Activated naive CD4-positive, alpha-beta T cell treated with anti-CD3 and anti-CD28 coated beads, Interleukin-2, amount 50 U/mL, for 24 hours (primary cell): ENCODE measurements around the gene ATP23.
A peak's percentile ranks its signal among the peaks of the same experiment; 100 is the strongest.

Experiments used
- H3K27ac Mint-ChIP-seq: one replicate; pipeline ENCODE4 v1.8.0; 2021; ENCODE audit warnings: mild to moderate bottlenecking, mixed read lengths
- H3K27me3 Mint-ChIP-seq: one replicate; pipeline ENCODE4 v1.8.0; 2021; ENCODE audit warnings: mixed read lengths
- H3K36me3 Mint-ChIP-seq: one replicate; pipeline ENCODE4 v1.8.0; 2021; ENCODE audit warnings: mixed read lengths
- H3K4me1 Mint-ChIP-seq: one replicate; pipeline ENCODE4 v1.8.0; 2021; ENCODE audit warnings: mixed read lengths
- H3K4me3 Mint-ChIP-seq: one replicate; pipeline ENCODE4 v1.8.0; 2021; ENCODE audit warnings: mild to moderate bottlenecking, mixed read lengths
- H3K9me3 Mint-ChIP-seq: one replicate; pipeline ENCODE4 v1.8.0; 2021; ENCODE audit warnings: mixed read lengths

ATP23 gene, protein sequence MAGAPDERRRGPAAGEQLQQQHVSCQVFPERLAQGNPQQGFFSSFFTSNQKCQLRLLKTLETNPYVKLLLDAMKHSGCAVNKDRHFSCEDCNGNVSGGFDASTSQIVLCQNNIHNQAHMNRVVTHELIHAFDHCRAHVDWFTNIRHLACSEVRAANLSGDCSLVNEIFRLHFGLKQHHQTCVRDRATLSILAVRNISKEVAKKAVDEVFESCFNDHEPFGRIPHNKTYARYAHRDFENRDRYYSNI

DNA sequence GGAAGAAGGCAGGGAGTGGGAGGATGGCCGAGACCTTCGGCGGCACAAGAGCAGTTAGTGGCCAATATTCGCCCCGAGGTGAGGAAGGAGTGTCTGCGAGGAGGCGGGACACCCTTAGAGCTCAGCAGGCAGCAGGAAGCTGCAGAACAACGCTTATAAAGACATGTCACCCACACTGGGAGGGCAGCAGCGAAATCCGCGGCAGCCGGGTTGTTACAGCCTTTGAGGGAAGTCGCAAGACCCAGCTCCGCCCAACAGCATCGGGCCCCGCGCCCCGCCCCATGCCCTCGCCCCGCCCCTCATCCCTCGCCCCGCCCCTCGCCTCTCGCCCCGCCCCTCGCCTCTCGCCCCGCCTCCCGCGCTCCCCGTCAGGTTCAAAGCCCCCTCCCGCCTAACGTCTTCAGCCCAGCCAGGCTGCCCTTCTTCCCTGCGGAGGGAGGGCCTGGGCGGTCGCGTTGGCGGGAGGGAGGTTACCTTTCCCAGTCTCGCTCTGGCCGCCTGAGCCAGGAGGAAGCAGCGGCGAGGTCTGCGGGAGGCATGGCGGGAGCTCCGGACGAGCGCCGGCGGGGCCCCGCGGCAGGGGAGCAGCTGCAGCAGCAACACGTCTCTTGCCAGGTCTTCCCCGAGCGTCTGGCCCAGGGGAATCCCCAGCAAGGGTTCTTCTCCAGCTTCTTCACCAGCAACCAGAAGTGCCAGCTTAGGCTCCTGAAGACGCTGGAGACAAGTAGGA lies at the start of gene ATP23:
Gene ATP23, plus strand, starts transcription at position 403 of the 730 bp plus-strand sequence. Its CDS starts 135 bp downstream, at position 538.
- Mint-ChIP-seq H3K27ac (peak within 1 kb of the TSS; percentile 96), H3K4me1 (peaks cover 52% of the 10 kb centered on the region), H3K9me3 (no peaks in the 10 kb centered on the region)

DNA sequence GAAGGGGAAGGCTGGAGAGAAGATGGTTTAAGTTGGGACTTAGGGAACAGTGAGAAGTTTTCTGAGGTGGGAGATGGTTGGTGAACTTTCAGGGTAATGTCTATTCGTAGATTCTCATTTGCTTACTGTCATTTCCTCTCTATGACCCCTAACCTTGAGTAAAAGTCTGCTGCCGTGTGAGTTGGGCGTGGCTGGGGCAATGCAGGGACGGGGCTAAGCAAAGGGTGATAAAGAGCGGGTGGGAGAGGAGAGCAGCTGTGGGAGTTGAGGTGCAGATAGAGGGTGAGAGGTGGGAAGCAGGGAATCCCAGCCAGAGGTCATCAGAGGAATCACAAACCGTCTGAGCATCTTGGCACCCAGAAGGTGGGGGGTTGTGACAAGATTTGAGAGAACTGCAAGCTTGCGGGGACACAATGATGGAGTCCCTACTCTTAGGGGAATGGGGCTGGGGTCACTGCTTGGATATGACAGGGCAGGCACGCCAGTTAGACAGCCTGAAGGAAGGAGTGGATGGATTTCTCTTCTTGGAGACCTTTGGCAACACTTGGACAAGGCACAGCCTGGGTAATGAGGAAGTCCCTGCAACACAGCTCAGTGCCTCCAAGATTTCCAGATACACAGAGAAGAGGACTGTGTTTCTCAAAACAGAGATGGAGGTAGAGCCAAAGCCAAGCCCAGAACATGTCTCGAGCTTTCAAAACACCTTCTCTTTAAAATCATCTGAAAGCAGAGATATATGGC lies 49.0 kb upstream of the ATP23 start:
- Mint-ChIP-seq H3K27me3 (no peaks in the 10 kb centered on the region), H3K4me1 (peaks cover 46% of the 10 kb centered on the region), H3K9me3 (no peaks in the 10 kb centered on the region), H3K27ac (no peak overlapping the region), H3K4me3 (no peak overlapping the region), H3K36me3 (no peaks in the 10 kb centered on the region)

More for the DNA sequence above, at the start of gene ATP23:
- Mint-ChIP-seq H3K36me3 (no peaks in the 10 kb centered on the region), H3K27me3 (no peaks in the 10 kb centered on the region), H3K4me3 (peak within 1 kb of the TSS; percentile 94)

DNA sequence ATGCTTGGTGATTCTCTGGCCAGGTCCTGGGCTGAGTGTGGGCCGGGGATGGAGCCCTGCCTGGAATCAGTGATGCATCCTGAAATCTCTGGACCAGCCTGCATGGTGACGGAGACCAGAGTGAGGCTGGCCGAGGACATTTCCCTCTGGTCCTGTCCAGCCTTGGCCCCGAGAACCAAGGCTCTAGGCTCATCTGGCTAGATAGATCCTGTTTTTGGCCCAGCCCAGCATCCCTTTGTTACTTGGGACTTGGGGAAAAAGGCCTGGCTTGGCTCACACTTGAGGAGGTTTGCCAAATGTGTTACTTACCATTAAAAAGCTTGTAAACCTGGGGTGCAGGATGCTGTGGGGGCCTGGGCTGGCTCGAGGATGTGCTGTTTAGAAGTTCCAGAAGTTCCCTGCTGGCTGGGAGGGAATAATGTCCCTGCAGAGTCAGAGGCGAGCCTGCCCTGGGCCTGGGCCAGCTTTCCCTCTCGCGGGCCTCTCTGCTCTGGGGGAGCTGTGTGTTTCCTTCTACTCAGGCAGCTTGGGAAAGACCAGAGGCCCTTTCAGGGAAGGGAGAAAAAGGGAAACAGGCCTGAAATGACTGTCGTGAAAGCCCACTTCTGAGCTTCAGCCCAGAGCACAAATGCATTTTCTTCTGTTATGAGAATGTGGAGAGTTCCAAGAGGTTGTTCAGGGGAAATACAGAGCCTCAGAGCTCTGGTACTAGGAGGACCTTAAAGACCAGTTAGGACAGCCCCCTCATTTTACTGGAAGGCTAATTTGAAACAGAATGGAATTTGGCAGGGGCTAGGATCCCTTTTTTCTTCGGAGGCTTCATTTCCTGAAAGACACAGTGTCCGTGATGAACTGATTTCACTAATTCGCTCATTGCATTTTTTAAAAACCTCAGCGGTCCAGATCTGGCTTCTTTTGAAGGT lies 47.7 kb upstream of the ATP23 start:
- Mint-ChIP-seq H3K4me3 (no peak overlapping the region), H3K36me3 (no peaks in the 10 kb centered on the region), H3K27ac (no peak overlapping the region), H3K27me3 (no peaks in the 10 kb centered on the region), H3K4me1 (peaks cover 49% of the 10 kb centered on the region), H3K9me3 (no peaks in the 10 kb centered on the region)

DNA sequence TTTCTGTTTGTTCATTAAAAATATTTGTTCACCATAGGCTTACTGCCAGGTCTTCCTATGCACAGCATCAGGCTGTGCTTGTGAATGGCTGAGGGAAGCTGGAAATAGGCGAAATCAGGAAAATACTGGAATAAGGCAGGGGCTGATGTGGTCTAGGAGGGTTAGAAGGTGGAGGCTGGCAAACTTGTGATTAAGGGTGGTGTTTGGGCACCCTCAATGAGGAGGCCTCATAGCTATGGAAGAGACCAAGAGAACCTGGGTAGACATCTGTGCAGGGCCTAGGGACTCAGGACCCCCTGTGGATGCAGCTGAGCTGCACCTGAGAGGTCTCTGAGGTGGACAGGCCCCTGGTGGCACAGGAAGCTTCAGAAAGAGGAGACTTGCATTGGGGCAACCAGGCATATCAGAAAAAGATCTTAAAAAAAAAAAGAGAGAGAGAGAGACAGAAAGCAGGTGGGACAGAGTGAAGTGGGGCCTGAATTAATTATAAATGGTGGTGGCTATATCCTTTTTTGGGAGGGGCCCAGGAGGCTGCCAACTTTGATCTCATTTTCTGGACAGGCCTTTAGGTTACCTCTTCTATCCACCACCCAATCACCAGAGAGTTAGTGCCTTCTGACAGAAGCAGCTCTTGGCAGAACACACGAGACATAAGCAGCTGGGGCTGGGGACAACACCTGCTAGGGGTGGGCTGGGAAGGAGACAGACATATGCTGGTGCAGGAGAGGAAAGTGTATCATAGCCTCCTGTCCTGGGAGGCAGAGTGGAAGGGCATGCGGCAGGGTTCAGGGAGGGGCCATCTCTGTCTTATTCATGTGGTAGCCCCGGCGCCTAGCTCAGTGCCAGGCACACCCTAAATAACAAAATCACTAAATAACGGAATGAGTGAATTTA lies 46.7 kb upstream of the ATP23 start:
- Mint-ChIP-seq H3K4me1 (peaks cover 59% of the 10 kb centered on the region), H3K9me3 (no peaks in the 10 kb centered on the region), H3K27ac (peak overlapping the region; percentile 71), H3K27me3 (no peaks in the 10 kb centered on the region), H3K4me3 (peak overlapping the region; percentile 53), H3K36me3 (no peaks in the 10 kb centered on the region)

DNA sequence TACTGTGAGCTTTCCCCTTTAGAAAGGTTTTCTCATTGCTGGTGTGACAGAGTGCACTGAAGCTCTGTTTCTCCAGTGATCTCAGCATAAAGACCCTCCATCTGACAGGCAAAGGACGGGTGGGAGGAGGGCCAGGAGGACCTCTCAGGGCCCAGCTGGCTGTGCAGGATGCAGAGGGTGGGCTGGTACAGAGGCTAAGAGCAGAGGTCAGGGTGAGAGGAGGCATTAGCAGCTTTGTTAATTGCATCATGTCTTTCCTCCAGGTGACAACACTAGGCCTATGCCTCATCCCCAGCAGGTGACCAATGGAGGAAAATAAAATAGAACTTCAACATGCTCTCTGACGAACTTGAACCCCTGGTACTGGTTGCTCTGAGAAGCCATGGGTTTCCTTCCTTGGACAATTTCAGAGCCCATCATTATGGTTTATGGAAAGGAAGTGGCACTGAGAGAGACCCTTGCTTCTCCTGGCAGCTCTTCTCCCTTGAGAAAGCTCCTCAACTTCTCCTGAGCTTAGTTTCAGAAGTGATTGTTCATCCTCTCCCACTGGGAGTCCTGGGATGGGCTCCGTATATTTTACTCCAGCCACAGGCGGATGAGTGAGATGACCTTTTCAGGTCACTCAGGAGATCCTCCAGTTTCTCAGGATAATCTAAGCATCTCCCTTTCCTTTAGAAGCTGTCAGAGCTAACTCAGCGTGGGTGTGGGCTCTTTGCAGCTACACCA lies 45.8 kb upstream of the ATP23 start:
- no peaks in the 10 kb centered on the region for H3K9me3 Mint-ChIP-seq
- H3K36me3 Mint-ChIP-seq: no peaks in the 10 kb centered on the region
- H3K4me3 Mint-ChIP-seq: peak overlapping the region; percentile 80
- H3K27ac Mint-ChIP-seq: peak overlapping the region; percentile 90
- H3K27me3 Mint-ChIP-seq: no peaks in the 10 kb centered on the region
- peaks cover 61% of the 10 kb centered on the region for H3K4me1 Mint-ChIP-seq

DNA sequence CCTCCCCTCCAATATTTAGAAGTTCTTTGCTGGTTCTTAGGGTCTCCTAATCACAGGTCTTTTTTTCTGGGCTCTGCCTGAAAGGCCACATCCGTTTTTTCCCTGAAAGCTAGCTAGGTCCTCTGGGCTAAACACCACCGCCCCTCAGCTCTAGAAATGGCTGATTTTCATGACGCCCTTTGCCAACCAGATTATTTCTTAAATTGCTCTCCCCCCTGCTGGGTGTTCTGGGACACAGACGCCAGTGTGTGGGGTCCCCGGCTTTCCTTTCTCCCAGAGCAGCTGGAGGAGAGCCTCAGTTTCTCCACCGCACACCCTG lies 45.3 kb upstream of the ATP23 start:
- no peaks in the 10 kb centered on the region for H3K36me3 Mint-ChIP-seq
- peak overlapping the region; percentile 90 for H3K27ac Mint-ChIP-seq
- H3K9me3 Mint-ChIP-seq: no peaks in the 10 kb centered on the region
- peaks cover 61% of the 10 kb centered on the region for H3K4me1 Mint-ChIP-seq
- no peaks in the 10 kb centered on the region for H3K27me3 Mint-ChIP-seq
- peak overlapping the region; percentile 80 for H3K4me3 Mint-ChIP-seq

DNA sequence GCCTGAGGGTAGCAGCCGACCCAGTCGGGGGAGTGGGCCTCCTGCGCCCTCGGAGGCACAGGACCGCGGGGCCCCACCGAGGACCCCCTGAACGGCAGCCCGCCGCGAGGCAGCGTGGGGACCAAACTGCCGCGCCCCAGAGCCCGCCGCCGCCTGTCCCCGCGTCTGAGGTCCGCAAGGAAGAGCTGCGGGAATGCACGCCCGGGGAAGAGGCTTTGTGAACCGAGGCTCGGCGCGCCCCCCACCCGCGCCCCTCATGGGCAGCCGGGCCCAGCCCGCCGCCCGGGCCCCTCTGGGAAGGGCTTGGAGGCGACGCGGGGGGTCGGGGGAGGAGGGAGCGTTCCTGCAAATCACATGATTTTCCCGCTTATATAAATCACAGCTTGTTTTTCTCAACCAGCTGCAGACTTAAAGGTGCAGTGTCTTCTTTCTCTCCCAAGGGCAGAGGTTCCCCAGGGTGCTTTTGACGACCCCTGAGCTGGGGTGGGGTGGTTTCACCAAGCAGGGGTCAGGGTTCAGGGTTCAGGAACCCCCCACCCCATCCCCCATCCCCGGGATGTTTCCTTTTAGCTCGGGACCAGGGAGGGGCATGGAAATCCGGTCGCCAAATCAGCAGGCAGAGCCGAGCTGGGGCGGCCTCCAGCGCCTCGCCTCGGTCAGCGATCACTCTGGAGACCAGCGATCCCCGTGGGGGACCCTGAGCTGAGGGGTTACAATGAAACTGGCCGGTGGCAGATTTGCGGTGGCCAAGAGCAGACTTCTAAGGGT lies 44.7 kb upstream of the ATP23 start:
- no peaks in the 10 kb centered on the region for H3K27me3 Mint-ChIP-seq

DNA sequence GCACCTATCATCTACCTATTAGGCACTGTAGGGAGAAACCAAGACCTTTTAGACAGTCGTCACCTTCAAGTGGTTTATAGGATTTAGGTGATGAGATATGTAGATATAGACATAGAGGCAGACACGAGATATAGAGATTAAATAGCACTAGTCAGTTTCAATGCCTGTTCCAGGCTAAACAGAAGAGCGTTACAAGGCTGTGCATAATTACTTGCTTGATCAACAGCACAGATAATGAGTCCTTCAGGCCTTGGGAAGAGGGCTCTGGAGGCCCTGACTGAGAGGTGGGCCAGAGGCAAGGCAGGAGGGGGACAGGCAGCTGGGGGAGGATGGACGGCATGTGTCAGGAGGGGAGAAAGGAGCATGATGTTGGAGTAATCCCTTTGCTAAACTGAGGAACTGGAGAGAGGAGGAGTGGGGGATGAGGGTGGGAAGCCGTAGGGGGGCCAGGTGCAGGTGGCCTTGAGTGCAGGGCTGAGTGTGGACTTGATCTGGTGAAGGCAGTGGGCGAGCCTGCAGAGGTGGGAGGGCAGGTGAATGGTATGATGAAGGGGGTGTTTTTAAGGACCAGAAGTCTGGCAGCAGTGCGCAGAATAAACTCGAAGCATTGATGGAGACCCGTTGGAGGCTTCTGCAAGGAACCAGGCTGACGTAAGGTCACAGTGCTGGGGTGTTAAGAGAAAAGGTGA lies 43.9 kb upstream of the ATP23 start:
- Mint-ChIP-seq H3K27me3 (no peaks in the 10 kb centered on the region), H3K27ac (peak overlapping the region; percentile 98), H3K4me3 (peak overlapping the region; percentile 86), H3K36me3 (no peaks in the 10 kb centered on the region), H3K9me3 (no peaks in the 10 kb centered on the region), H3K4me1 (peaks cover 61% of the 10 kb centered on the region)

More for the DNA sequence above, 44.7 kb upstream of the ATP23 start:
- H3K4me3 Mint-ChIP-seq: peak overlapping the region; percentile 86
- H3K9me3 Mint-ChIP-seq: no peaks in the 10 kb centered on the region
- H3K36me3 Mint-ChIP-seq: no peaks in the 10 kb centered on the region
- peak overlapping the region; percentile 90 for H3K27ac Mint-ChIP-seq
- H3K4me1 Mint-ChIP-seq: peaks cover 61% of the 10 kb centered on the region

DNA sequence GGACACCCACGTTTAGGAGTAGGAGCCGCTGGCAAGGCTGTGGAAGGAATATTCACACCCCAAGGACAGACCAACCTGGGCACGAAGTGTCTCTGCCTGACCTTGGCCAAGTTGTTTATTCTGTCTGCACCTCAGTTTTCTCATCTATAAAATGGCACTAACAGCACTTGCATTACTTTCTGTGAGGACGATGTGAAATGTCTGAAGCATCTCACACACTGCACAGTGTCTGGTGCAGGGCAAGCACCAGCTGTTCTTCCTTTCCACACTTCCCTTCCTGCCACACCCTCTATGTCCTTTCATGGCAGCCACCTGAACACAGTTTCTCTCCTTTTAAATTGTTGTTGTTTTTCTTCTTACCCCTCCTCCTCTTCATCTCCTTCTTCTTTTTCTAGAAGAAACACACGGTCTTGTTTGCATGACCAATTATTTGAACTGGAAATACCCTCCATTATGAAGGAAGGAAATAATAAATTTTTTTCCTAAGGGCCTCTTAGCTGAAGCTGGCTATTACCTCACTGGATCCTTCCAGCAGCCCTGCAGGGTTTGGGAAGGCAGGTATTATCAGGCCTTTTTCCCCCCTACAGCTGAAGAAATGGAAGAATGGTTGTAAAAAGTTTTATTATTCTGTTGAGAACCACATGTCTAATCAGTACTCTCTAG lies 42.9 kb upstream of the ATP23 start:
- no peaks in the 10 kb centered on the region for H3K27me3 Mint-ChIP-seq
- no peaks in the 10 kb centered on the region for H3K36me3 Mint-ChIP-seq
- peak overlapping the region; percentile 86 for H3K4me3 Mint-ChIP-seq
- no peaks in the 10 kb centered on the region for H3K9me3 Mint-ChIP-seq
- peak overlapping the region; percentile 98 for H3K27ac Mint-ChIP-seq
- H3K4me1 Mint-ChIP-seq: peaks cover 61% of the 10 kb centered on the region

DNA sequence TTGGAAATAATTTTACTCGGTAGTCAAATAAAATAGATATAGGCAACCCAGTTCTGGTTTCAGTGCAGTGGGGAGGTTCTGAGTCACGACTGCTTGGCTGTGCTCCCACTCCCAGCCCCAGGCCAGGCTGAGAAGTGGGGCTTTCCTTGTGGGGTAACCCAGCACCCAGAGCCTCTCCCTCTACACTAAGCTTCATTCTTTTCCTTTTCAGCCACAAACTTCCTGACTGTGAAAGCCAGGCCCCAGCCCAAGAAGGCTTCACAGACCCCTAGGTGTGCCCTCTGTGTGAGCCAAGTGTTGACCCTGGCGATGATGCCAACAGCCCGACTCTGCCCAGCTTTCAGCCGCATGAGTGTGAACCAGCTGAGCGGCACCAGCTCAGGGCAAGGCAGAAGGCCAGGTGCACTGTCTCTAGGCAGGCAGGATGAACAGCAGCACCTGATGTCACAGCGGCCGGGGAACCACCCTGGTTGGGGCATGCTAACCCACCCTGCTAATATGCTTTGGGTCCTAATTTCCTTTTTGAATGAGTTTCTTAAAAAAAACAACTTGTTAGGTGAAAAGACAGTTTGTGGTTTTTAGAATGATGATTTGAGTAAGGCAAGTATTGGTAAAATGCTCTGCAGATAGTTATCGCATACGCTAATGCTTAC lies 42.2 kb upstream of the ATP23 start:
- Mint-ChIP-seq H3K4me3 (peak overlapping the region; percentile 86), H3K27ac (peak overlapping the region; percentile 98), H3K4me1 (peaks cover 55% of the 10 kb centered on the region), H3K9me3 (no peaks in the 10 kb centered on the region), H3K27me3 (no peaks in the 10 kb centered on the region), H3K36me3 (no peaks in the 10 kb centered on the region)

DNA sequence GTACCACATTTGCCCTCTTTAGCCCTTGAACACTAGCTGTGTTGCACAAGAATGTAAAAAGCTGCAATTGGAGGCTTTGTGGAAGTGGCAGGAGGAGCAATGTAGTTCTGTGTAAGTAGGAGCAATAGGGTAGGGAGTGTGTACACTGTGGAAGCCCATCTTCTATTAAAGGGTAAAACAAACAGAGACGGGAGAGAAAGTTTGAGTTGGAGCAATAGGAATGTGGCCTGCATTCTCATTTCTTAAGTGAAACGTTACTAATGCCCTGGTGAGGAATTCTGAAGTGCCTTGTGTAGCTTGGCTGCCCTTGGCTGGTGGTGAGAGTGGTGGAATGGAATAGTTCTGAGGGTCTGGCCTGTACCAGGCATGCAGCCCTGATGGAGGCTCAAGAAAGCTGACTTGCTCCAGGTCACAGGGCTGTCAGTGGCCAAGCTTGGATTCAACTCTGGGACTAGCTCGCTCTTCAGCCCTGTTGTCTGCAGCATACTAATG lies 38.8 kb upstream of the ATP23 start:
- no peaks in the 10 kb centered on the region for H3K27me3 Mint-ChIP-seq
- H3K9me3 Mint-ChIP-seq: no peaks in the 10 kb centered on the region
- H3K4me1 Mint-ChIP-seq: peaks cover 30% of the 10 kb centered on the region
- H3K27ac Mint-ChIP-seq: peak overlapping the region; percentile 63
- H3K36me3 Mint-ChIP-seq: no peaks in the 10 kb centered on the region
- no peak overlapping the region for H3K4me3 Mint-ChIP-seq

DNA sequence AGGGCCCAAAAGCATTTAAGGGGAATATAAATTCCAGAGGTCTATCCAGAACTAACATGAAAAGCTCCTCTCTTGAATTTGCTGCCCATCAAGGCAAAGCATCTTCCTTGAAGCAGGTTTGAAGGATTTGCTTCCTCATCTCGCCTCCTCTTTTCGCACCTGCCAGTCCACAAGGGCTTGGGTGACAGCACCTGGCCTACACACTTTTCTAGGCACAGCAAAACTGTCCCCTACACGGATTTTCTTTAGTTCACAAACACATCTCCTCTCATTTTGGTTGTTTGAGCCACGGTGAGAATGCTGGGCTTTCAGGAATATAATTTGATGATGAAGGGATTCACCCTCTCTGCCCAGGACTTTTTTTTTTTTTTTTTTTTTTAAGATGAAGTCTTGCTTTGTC lies 36.9 kb upstream of the ATP23 start:
- no peak overlapping the region for H3K4me3 Mint-ChIP-seq

More for the DNA sequence above, 36.9 kb upstream of the ATP23 start:
- Mint-ChIP-seq H3K27ac (no peak overlapping the region), H3K36me3 (no peaks in the 10 kb centered on the region), H3K27me3 (peaks cover 1% of the 10 kb centered on the region), H3K9me3 (no peaks in the 10 kb centered on the region), H3K4me1 (peaks cover 10% of the 10 kb centered on the region)
